COR-L47 (cell line): ENCODE data around the gene IL24.
A peak's percentile ranks its signal among the peaks of the same experiment; 100 is the strongest.
"Not testable (repeated sequence)": the region's sequence is repeated elsewhere in the genome, so short reads cannot be mapped to it uniquely, and the experiment has no call there.

Experiments
- DNase-seq: peaks from one replicate; lab custom pipeline; 2025; lab: John Stamatoyannopoulos, UW

Gene IL24

DNA sequence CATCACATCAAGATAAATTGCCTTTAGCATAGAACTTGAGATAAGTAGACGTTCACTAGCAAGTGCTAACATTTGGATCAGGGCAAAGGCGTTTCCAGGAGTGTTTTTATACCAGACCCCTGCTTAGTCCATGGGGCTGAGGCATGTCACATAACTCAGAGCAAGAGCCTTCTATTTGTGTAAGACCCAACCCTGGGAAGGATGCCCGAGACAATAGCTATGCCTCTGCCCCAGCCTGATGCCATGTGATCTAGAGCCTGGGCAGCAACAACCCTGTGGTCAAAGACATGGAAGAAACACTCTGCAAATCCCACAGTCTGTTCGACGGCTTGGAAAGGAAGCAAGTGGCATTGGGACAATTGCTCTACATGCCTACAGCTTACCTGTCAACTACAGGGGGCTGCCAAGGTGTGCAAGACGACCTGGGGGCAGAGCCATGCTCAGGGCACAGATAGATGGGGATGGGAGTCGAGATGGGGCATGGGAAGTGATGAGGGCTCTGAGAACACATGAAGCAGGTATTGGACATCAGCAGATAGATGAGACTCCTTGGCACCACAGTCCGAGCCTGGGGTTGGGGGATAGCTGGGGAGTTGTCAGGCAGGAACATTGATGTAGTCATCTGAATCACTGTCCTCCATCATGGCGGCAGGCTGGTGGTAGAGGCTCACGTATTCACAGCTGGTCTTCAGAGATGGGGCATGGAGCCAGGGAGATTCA, 7.3 kb downstream of the IL24 start:
- no peak for DNase-seq

DNA sequence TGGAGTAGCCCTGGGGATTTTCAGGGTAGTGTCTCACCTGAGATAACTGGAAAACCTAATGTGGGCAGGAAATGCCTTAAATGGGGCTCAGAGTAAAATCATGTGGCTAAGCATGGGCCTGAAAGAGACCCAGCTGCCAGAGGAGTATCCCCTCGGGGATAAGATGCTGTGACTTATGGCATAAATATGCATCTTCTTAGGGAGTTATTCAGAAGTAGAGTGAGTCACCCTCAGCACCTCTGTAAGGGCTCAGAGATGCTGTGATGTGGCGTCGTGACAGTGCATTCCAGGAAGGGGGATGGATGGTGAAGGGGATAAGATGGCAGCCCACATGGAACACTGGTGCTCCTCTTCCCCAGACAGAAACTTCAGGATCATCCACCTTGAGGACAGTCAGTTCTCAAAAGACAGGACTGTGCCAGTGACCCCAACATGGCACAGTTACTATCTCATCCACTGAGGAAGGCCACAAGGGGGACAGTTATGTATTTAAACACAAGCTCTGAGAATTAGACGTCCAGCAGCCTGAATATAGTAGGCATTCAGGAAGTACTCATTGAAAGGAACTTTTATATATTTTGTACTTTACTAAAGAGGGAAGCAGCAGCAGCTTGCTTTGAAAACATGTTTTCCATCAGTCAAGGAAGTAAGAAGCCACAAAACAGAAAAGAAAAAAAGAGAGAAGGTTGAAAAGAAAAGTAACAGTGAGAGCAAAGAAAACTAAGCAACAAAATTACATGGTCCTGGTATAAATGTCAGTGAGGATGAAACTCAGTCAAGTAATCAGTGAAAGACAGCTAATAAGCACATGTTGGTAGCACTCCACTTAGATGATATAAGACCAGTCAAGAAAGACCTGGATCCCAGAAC, 8.3 kb downstream of the IL24 start:
- DNase-seq: no peak

DNA sequence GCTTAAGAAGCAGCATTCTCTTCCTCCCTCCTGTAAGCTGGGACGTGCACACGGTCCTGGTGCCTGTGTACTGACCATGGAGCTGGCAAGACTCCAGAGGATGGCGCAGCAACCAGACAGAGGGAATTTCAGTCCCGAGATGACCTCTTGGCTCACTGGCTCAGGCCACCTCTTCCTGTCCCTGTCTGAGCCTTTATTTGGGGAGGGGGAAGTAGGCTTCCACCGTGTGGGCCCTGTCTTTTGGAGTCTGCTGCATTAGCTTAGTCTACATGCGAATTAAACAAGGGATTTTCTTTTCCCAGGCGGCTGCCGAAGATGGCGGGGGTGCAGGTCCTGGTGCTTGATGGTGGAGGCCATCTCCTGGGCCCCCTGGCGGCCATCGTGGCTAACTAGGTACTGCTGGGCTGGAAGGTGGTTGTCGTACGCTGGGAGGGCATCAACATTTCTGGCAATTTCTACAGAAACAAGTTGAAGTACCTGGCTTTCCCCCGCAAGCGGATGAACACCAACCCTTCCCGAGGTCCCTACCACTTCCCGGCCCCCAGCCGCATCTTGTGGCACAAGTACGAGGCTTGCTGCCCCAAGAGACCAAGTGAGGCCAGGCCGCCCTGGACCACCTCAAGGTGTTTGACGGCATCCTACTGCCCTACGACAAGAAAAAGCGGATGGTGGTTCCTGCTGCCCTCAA, 10.2 kb downstream of the IL24 start:
- peak; percentile 1 for DNase-seq

DNA sequence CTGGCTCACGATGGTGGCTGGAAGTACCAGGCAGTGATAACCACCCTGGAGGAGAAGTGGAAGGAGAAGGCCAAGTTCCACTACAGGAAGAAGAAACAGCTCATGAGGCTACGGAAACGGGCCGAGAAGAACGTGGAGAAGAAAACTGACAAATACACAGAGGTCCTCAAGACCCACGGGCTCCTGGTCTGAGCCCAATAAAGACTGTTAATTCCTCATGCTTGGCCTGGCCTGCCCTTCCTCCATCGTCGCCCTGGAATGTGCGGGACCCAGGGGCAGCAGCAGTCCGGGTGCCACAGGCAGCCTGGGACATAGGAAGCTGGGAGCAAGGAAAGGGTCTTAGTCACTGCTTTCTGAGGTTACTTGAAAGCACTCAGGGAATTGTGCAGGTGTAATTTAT, 10.8 kb downstream of the IL24 start:
- DNase-seq: no peak

DNA sequence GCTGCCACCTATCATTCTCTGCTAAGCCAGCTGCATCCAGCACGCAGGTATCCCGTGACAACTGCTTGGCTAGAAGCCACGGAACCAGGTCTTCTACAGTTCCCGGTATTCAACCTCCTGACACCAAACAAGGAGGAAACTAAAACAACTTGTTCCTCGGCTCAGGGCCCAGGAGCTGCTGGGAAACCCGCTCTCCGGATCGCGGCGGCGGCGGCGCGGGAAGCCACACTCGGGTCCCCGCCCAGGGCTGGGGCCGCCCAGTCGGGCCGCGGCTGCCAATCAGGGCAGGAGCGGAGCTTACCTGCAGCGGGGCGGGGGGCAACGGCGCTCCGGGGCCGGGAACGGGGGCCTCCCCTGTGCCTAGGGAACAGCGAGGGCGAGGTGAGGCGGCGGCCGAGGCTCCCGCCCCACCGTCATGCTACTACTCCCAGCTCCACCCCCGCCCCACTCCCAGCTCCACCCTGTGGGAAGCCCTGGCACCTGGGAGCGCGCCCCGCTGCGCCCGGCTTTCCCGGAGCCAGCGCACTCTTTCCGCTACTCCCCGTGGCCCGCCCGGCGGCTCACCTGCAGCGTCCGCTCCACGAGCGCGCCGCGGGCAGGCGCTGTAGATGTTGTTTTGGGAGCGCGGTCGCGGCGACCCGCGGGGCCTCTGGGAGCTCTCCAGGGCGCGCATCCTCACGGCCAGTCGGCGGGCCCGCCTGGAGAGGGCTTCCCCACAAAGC, 12.1 kb downstream of the IL24 start:
- DNase-seq: peak; percentile 90

DNA sequence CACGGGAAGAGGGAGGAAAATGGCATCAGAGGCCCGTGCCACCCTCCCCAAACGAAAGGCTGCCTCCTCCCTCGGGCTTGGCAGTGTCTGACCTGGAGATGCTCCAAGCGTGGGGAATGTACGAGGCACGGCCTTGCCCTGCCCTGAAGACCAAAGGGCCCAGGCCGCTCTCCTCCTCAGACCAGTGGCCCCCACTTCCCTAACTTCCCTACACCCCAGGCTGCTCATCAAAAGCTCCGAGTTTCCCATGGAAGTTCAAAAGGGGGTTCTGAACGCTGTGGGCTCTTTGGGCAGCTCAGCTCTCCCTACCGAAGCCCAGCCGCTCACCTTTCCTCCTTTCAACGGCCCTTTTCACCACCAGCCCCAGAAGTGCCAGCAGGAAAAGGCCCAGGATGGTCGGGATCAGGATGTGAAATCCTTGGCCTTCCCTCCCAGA, 12.7 kb downstream of the IL24 start:
- no peak for DNase-seq

DNA sequence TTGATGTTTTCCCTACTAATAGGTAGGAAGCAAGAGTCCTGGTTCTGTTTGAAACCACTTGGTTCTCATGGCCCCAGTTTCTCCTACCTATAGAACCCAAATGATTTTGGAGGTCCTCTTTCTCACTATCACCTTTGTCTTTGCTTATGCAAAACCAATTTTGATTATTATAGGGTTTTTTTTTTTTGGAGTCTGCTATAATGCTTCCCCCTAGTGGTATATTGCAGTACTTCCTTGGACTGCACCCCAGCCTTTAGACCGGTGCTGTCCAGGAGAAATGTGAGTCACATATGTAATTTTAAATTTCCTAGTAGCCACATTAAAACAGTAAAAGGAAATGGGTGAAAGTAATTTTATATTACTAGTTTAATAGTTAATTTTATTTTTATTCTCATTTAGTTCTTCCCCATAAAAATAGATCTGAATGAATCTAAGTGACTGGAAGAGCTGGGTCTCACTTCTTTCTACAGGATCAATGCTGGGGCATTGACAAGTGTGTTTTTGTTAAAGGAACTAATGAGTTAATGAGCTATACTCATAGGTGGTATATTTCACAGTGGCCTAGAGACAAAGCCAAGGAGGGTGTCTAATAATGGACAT, 13.9 kb downstream of the IL24 start:
- DNase-seq: peak; percentile 39

DNA sequence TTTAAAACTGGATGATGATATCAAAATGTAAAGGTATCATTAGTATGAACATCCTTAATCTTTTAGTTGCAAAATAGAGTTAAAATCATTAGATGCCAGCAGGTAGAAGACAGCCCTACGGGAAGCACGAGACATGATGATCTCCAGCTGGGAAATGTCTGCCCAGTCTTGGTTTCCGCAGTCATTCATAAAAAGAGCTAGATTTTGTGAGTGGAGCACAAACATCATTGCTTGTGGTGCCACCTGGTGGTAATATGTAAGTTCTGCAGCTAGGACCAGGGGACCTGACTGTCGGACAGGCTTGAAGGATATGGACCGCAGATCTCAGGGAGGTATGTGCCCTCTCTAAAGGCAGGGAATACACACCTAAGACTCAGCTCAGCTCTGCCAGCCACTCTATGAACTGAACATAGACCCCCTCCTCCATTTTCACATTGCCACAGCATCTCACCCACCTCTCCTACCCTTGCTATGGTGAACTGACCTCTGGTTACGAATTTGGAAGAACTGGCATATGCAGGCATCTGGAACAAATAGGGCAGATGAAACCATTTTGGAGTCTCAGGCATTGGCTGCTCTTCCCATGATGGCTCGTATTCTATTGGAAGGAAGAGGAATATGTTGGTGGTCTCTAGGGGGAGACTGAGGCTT, 15.3 kb downstream of the IL24 start:
- peak; percentile 89 for DNase-seq

DNA sequence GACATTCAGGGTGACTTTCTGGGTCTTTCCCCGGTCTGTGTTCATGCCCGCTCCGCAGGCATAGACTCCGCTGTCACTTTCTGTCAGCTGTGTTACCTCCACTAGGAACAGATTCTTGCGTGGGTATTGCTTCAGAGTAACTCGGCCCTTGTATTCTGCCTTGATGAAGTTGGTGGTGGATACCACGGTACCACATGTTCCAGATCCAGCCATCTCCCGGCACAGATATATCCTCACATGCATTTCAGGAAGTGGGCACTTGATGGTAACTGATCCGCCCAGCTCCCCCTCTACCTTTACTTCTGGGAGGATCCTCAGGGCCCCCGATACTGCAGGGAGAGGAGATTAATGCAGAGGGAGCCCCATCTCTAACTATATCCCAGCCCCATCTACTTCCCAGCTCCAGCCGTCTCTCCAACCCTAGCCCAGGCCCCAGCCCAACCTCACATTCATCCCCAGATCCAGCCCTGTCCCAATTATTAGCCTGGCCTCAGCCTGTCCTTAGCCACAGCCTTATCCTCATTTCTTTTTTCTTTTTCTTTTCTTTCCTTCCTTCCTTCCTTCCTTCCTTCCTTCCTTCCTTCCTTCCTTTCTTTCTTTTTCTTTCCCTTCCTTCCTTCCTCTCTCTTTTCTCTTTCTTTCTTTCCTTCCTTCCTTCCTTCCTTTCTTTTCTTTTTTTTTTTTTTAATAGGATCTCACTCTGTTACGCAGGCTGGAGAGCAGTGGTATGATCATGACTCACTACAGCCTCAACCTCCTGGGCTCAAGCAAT, 16.7 kb downstream of the IL24 start:
- no peak for DNase-seq

DNA sequence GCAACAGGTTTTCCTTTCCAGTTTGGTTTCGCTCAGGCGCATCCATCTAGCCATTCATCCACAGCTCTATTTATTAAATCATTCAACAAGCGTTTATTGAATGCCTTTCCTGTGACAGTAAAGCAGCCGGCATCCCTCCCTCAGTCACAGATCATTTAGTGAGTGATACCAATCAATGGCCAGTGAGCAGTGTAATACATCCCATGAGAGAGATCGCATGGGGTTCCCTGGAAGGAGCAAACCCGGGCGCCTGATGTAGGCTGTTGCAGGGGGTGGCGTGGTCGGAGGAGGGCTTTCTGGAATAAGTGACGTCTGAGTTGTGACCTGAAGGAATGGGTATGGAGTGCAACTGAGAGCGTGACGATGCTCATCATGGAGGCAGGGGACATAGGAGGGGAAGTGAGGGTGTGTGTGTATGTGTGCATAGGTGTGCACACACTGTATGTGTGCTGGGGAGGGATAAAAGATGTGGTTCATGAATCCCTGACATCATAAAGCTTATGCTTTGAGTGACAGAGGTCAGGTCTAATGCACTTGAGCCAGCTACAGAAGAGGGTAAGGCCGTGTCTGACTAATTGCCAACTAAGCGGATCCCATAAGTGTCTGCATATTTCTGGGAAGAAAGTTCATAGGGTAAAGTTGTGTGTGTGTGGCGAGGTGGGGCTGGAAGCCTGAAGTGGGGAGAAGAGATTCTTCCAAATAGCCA, 17.9 kb downstream of the IL24 start:
- no peak for DNase-seq

DNA sequence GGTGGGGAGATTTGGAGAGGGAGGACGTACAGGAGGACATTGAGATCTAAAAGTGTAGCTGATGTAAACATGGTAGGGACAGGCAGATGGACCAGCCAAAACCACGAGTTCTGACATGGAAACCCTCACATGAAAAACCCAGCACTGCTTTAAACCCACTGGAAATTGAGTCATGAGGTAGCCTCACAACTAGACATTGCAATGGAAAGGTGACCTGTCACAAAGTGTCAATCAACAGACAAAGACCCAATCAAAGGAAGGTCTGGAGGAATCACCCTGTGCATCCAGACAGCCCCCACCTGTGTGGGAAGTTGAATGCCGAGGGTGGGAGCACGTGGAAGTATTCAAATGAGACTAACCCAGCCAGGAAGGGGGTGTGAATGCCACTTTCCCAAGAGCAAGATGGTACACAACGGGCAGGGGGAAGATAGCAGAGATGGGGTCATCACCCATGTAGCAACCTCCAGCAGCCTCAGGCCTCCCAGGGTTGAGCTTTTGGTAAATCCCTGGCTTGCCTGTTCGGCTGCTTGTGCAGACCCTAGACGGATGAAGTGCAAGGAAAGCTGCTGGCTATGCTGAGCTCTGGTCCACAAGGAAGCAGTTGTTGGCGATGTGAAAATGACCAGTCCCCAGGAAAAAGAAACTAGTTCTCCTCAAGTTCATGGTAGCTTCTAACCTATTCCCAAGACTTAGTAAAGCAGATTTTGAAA, 18.9 kb downstream of the IL24 start:
- no peak for DNase-seq

DNA sequence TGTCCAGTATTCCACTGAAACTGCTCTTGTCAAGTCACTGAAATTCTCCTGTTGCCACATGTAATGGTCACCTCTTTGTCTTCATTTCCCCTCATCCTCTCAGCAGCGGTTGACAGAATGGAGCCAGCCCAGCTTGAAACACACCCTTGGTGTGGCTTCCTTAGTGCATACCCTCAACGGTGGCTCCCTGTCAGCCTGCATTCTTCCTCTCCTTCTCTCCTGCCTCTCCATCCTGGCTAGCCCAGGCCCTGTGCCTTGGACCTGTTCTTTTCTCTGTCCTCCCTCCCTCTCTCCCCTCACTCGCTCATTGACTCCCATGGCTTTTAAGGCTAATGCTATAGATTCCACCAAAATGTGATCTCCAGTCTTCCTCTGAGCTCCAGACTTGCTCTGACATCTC, 20.8 kb downstream of the IL24 start:
- no peak for DNase-seq

DNA sequence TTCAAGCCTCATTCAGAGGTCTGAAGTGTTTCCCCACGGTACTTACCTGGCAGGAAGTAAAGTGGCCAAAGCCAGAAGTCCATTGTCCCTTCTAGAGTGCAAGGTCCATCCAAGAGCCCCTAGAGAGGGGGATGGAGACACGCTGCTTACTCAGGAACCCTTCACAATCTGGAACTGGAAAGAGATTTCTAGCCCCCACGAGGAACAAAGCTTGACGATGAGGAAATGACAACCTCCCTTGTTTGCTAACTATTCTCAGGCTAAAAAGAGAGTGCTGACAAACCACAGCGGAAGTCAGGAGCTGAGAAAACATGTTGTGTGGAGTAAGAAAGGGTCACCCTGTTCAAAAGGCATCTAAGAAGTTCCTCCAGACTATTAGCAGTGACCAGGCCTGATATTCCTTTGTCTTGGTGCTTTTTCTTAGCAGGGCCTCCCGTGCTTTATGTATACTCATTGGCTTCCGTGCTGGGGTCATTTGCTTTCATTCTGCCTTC, 24.6 kb downstream of the IL24 start, which contains the start of gene FCMR:
FCMR (minus strand) TSS at position 170 of the 494 bp plus-strand sequence; CDS start at position 83, 87 bp downstream.
- DNase-seq: no peak

DNA sequence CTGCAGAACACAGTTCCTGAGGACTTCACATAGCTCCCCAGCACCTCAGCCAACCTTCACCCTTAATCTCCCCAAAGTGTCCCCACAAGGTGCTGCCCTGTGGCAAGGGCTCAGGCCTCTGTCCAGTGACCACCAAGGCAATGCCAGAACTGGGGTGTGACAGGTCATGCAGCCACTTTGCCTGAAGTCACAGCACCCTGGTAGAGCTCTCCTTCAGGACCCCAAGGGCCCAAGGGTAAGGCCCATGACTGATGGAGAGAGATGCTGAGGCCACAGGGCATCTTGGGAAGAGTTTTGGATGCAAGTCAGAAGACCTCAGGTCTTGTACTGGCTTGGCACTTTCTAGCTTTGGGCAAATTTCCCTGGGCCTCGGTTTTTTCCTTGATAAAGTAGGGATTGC, 25.3 kb downstream of the IL24 start:
- DNase-seq: no peak

DNA sequence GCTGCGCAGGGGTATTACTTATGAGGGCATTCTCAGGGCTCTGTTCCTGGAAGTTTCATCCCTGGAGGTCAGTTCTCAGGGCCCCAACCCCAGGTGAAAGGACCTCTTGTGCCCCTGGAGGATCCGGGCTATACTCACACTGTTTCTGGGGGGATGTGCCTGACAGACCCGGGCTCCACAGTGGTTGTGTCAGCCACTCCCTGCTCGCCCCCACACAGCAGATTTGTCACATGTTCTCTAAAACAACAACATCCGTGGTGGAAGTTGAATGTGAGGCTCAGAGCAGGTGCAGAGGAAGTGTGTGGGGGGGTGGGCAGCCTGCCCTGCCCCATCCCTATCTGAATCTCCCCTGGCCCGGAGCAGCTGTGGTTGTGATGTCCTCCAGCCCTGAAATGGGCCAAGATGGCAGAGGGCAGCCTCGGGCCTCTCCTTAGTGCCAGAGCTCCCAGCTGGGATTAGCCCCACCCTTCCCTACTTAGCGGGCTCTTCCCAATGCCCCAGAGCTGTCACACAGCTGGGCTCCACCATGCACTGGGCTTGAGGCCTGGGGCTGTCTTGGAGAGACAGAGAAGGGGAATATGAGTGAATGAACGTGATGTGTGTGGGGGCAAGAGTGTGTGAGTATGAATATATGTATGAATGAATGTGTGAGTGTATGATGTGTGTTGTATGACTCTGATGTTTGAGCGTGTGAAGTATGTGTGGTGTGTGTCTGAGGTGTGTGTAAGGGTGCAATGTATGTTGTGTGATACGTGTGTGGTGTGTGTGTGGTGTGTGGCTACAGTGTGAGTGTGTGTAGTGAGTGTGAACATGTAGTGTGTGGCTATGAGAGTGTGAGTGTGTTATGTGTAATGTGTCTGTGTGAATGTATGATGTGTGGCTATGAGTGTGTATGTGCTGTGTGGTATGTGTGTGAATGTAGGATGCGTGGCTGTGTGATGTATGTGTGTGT, 26.0 kb downstream of the IL24 start:
- no peak for DNase-seq

DNA sequence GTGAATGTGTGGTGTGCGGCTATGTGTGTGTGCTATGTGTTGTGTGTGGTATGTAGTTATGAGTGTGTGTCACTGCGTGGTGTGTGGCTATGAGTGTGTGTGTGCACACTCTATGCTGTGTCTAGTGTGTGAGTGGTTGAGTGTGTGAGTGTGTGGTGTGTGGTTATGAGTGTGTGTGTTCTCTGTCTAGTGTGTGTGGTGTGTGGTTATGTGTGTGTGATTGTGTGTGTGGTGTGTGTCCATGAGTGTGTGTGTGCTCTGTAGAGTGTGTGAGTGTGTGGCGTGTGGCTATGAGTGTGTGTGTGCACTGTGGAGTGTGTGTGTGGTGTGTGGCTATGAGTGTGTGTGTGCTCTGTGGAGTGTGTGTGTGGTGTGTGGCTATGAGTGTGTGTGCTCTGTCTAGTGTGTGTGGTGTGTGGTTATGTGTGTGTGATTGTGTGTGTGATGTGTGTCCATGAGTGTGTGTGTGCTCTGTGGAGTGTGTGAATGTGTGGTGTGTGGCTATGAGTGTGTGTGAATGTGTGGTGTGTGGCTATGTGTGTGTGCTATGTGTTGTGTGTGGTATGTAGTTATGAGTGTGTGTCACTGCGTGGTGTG, 26.8 kb downstream of the IL24 start:
- DNase-seq: not testable (repeated sequence)

DNA sequence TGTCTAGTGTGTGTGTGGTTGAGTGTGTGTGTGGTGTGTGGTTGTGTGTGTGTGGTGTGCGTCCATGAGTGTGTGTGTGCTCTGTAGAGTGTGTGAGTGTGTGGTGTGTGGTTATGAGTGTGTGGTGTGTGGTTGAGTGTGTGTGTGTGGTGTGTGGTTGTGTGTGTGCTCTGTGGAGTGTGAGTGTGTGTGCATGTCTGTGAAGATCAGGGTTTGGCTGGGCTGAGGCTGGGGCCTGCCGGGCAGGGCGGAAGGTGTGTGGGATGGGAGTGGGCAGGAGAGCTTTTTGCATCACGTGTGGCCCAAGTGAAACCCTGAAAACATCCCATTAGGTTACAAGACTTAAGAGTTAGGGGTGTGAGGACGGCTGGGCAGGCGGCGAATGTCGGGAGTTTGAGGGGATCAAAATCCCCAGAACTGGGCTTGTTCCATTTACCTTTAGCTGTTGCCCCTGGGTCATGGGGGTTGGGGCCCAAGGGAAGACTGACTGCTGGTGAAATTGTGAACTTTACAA, 27.4 kb downstream of the IL24 start:
- no peak for DNase-seq
